GM12872 (cell line): ENCODE measurements around the gene FKBP10.

ENCODE experiments used
- CTCF ChIP-seq: IDR thresholded peaks from 3 replicates; pipeline ENCODE4 v1.5.1; 2011; ENCODE audit warnings: low read depth, mild to moderate bottlenecking, low read length, moderate library complexity; ENCODE audit not compliant: insufficient read depth

FKBP10 gene, protein sequence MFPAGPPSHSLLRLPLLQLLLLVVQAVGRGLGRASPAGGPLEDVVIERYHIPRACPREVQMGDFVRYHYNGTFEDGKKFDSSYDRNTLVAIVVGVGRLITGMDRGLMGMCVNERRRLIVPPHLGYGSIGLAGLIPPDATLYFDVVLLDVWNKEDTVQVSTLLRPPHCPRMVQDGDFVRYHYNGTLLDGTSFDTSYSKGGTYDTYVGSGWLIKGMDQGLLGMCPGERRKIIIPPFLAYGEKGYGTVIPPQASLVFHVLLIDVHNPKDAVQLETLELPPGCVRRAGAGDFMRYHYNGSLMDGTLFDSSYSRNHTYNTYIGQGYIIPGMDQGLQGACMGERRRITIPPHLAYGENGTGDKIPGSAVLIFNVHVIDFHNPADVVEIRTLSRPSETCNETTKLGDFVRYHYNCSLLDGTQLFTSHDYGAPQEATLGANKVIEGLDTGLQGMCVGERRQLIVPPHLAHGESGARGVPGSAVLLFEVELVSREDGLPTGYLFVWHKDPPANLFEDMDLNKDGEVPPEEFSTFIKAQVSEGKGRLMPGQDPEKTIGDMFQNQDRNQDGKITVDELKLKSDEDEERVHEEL

GRCh38 chr17:41812381-41813151 lies at the start of gene FKBP10:
TSS of gene FKBP10 (plus strand) at chr17:41813004. CDS start at chr17:41813035, 31 bp downstream.
- no peak for TF ChIP-seq CTCF

DNA sequence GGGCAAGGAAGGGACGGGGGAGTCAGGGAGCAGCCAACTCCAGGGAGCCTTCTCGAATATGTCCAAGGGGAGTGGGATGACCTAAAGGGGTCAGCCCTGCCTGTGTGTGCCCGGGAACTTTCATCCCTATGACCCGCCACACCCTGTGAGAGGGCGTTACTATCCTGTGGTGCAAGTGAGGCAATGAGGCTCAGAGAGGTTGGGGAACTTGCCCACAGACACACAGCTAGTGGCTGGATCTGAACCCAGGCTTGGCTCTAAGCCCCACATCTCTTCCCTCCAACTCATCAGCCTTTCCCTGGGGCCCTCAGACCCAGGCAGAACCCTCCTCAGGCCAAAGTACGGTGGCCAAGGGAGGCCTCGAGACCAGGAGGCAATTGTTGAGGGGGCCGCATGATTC lies 49.5 kb upstream of the FKBP10 start:
- no peak for TF ChIP-seq CTCF

DNA sequence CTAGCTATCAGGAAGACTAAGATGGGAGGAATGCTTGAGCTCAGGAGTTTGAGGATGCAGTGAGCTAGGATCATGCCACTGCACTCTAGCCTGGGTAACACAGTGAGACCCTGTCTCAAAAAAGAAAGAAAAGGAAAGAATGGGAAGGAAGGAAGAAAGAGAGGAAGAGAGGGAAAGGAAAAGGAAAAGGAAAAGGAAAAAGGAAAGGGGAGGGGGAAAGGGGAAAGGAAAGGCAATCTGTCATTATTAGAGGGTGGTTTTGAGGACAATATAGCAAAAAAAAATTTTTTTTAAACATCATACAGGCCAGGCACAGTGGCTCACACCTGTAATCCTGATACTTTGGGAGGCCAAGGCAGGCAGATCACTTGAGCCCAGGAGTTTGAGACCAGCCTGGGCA lies 46.7 kb upstream of the FKBP10 start:
- no peak for TF ChIP-seq CTCF

- TF ChIP-seq CTCF, result no peak
Observed at GRCh38 chr17:41767324-41768042, 45.3 kb upstream of the FKBP10 start.

DNA sequence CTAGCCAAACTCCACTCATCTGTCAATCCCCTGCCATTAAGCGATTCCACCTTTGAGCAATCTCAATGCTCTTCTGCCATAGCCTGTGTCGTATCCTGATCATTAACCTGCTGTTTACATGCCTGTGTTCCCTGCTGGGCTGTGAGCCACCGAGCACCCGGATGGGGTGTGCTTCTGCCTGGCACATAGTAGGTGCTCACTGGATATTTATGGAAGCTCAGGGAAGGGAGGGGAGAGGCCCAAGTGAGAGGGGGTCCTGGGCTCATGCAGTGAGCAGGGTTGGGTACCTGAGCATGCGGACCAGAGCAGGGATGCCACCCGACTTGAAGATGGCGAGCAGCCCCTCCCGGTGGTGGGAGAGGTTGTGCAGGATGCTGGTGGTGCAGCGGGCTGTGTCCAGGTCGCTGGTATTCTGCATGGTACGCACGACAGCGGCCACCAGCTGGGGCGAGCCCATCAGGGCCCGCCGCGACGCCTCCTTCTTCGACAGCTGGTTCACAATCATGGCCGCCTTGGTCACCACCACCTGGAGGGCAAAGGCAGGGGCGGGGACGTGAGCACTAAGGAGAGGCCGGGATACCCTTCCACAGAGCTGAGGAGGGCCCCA lies 44.0 kb upstream of the FKBP10 start:
- TF ChIP-seq CTCF, result no peak

DNA sequence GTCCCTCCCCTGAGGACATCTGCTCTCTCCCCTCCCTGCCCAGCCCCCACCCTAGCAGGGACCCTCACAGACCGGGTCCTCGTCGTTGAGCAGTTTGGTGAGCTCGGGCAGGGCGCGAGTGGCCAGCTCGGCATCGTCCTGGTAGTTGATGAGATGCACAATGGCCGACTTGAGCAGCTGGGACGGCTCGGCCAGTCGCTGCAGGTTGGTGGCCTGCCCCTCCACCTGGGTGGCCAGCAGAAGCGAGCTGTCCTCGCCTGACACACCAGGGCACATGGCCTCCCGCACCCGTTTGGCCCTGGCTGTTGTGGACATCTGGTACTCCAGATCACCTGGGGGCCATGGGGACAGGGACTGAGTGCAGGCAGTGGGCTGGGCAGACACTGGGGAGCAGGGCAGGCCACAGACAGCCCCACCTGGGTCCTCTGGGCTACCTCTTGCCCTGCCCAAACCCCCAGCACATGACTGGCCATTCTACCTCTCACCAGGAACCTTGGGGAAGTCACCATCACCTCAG lies 43.4 kb upstream of the FKBP10 start:
- TF ChIP-seq CTCF, result no peak

GRCh38 chr17:41769985-41770384 lies 42.8 kb upstream of the FKBP10 start:
- TF ChIP-seq CTCF, result no peak
